Type B pancreatic cell (in vitro differentiated cells): ENCODE results near the gene SIX1. TPM values are rescaled to one million over a fixed set of nuclear protein-coding genes. Genes with fewer than 3 reads are reported as not detected.

ENCODE experiments used
- DNase-seq: peaks from one replicate; pipeline ENCODE4 v3.0.0; 2021; ENCODE audit warnings: mixed read lengths; ENCODE audit not compliant: unreplicated experiment; ENCODE audit errors: extremely low spot score
- H3K27ac Mint-ChIP-seq: 2 replicates; pipeline ENCODE4 v1.8.0; 2021; ENCODE audit warnings: mild to moderate bottlenecking, mixed read lengths
- H3K27me3 Mint-ChIP-seq: 2 replicates; pipeline ENCODE4 v1.8.0; 2021; ENCODE audit warnings: mixed read lengths
- H3K36me3 Mint-ChIP-seq: 2 replicates; pipeline ENCODE4 v1.8.0; 2021; ENCODE audit warnings: mixed read lengths
- H3K4me1 Mint-ChIP-seq: one replicate; pipeline ENCODE4 v1.8.0; 2021; ENCODE audit warnings: mixed read lengths; ENCODE audit not compliant: unreplicated experiment
- H3K4me3 Mint-ChIP-seq: 2 replicates; pipeline ENCODE4 v1.8.0; 2021; ENCODE audit warnings: mild to moderate bottlenecking, mixed read lengths
- H3K9me3 Mint-ChIP-seq: 2 replicates; pipeline ENCODE4 v1.8.0; 2021; ENCODE audit warnings: mixed read lengths
- CTCF ChIP-seq: fragments of 200-600 bp; sonication (generic); conservative IDR thresholded peaks from 2 replicates; pipeline ENCODE4 v1.5.0; 2021; ENCODE audit warnings: antibody characterized with exemption, mild to moderate bottlenecking
- total RNA-seq: library from RNA; stranded (reverse); gene quantifications from 2 replicates; pipeline ENCODE4 v1.2.1, GENCODE V29; 2021; ENCODE audit warnings: low replicate concordance

SIX1 gene
- total RNA-seq, 1 donor from 2014 or later = 32.6 TPM

- Mint-ChIP-seq H3K27ac (no peak overlapping the region), H3K9me3 (no peaks in the 10 kb centered on the region), H3K4me1 (no peaks in the 10 kb centered on the region), H3K36me3 (no peaks in the 10 kb centered on the region), H3K27me3 (no peaks in the 10 kb centered on the region), H3K4me3 (no peak overlapping the region)
- no peak for TF ChIP-seq CTCF
- DNase-seq = no peak
Measured at GRCh38 chr14:60602291-60602690, 47.0 kb downstream of the SIX1 start.

GRCh38 chr14:60599727-60600126, 49.5 kb downstream of the SIX1 start:
- no peak for DNase-seq
- H3K9me3 Mint-ChIP-seq = no peaks in the 10 kb centered on the region
- H3K4me1 Mint-ChIP-seq = no peaks in the 10 kb centered on the region
- no peak for TF ChIP-seq CTCF
- no peaks in the 10 kb centered on the region for H3K36me3 Mint-ChIP-seq
- no peak overlapping the region for H3K4me3 Mint-ChIP-seq
- no peak overlapping the region for H3K27ac Mint-ChIP-seq
- H3K27me3 Mint-ChIP-seq = no peaks in the 10 kb centered on the region

- Mint-ChIP-seq H3K9me3 (no peaks in the 10 kb centered on the region), H3K4me3 (no peak overlapping the region), H3K36me3 (no peaks in the 10 kb centered on the region), H3K27ac (no peak overlapping the region), H3K4me1 (peaks cover 6% of the 10 kb centered on the region), H3K27me3 (no peaks in the 10 kb centered on the region)
- no peak for DNase-seq
- no peak for TF ChIP-seq CTCF
Measured at GRCh38 chr14:60596139-60596538, 53.1 kb downstream of the SIX1 start.

- DNase-seq = no peak
- Mint-ChIP-seq H3K36me3 (no peaks in the 10 kb centered on the region), H3K4me1 (peaks cover 11% of the 10 kb centered on the region), H3K27me3 (no peaks in the 10 kb centered on the region), H3K9me3 (no peaks in the 10 kb centered on the region), H3K4me3 (no peak overlapping the region), H3K27ac (no peak overlapping the region)
- TF ChIP-seq CTCF = no peak
Measured at GRCh38 chr14:60594062-60594461, 55.2 kb downstream of the SIX1 start.

Other genes with a start within 250 kb of the SIX1 start
- gene C14orf39, start 163.4 kb downstream of the SIX1 start, total RNA-seq = 0.19 and 0.80 TPM in 2 replicates
- not detected in 2 replicates for gene SIX6, start 140.3 kb downstream of the SIX1 start, total RNA-seq
- 18.2 and 26.0 TPM in 2 replicates for gene SIX4, start 74.9 kb upstream of the SIX1 start, total RNA-seq
- gene MNAT1, start 85.3 kb upstream of the SIX1 start, total RNA-seq = 24.9 and 32.7 TPM in 2 replicates